GM18511 (cell line): ENCODE measurements around the gene ARMC8.

Source experiments
- ATAC-seq: cut with Tn5 transposase; IDR thresholded peaks from one replicate; pipeline ENCODE4 v1.9.1; 2021; ENCODE audit warnings: mild to moderate bottlenecking, moderate library complexity; ENCODE audit not compliant: unreplicated experiment

Gene ARMC8

DNA sequence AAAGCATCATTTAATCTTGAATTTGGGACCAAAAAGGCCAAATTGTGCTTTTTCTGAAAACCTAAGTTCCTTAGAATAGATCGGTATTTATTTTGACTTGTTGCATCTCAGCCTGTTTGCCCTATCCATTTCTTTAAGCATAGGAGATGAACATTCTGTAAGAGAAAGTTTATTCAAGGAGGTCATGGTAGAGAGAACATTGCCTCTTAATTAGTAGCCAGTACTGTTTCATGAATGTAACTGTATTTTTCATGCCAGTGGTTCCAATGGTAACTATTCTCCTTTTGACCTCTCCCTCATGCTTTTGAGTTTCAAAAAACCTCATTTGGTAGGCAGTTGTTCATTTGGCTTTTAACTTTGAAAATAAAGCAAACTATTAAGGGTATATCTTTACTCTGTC, 55.4 kb downstream of the ARMC8 start:
- ATAC-seq = no peak

DNA sequence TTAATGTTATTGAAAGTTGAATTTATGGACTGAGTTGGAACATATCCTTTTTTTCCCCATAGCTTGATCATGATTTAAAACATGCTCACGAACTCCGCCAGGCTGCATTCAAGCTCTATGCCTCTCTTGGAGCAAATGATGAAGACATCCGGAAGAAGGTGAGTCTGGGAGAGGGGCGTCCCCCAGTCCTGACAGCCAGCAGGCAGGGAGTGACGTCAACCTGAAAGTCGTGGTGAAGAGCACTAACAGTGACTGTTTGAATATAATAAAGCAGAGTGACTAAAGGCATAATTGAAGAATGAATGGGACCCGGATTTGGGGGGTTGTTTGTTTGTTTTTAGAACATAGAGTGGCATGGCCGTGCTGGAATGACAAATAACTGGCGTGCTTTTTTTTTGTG, 57.9 kb downstream of the ARMC8 start:
- no peak for ATAC-seq

DNA sequence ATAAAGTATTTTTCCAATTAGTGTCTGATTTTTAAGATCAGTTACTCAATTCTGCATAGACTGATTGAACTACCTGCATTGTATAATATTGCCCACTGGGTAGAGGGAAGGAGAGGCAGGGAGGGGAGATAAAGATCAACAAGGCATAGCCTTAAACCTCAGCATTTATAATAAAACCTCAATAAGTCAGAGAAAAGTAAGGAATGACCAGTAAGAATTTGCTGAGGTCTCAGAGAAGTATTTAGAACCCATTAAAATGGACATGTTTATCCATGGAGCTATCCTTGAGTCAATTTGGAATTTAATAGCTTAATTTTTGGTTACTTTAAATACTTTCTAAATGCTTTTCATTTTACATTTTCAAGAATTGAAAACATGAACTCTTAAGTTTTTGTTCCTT, 62.5 kb downstream of the ARMC8 start:
- ATAC-seq = no peak

DNA sequence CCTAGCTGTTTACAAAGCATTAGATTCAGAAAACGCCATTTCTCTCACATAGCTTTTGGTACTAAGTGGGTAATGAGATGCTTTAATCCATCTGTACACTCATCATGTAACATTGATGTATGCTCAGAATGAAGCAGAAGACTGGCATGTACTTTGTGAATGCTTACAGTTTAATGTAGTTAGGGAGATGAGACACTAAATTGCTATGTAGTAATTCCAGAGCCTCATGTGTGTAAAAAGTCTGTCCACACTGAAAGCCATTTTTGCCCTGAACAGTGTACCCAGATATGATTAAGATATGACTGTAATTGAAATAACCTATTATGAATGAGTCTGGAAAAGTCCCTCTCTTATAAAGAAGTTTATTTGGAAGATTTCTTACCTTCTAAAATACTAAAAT, 66.5 kb downstream of the ARMC8 start:
- no peak for ATAC-seq

DNA sequence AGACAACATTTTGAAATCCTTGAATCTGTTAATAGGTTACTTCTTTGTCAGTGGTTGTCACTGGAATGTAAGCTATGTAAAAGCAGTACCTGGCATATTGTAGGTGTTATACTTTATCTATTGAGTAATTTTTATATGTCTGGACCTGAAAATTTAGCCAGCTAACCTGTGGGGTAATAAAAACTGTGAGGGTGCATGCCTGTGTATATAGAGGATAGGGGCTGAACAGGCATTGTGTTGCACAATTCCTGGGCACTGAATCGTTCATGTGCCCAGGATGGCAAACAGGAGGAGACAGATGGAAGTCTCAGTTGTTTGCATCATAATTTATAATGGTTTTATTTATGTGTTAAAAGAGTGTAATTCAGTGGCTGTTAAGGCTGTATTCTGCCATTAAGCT, 67.1 kb downstream of the ARMC8 start:
- ATAC-seq = no peak

DNA sequence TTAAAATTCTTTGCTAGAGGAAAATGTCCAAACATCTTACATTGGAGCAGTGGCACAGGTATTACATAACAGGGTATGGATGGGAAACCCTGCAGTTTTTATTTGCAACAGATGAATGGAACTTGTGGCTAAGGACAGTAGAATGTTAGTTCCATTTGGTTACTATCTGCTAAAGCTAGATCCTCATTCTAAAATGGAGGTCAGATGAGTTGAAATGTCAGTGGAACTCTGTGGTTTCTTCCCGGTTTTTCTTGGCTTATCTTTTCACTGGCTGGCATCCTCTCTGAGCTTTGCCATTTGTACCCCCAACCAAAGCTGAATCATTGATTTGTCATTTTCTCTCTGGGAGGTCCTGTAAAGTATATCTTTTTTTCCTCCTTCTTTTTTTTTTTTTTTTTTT, 68.9 kb downstream of the ARMC8 start:
- no peak for ATAC-seq

DNA sequence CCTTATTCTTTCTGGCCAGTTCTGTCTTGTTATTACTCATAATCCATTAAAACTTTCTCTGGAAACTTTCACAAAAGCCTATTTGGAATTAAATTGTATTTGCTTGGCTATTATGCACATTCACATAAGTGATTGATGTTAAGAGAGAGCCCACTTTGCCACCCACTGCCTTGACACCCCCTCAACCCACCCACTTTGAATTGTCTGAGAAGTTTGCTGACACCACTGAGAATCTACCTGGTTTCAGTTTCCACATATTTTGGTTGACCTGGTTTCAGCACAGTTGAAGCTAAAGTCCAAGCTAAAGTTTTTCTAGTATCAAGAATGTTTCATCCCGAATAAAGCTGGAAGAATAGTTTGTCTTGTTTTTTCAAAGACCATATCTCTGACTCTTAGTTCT, 70.9 kb downstream of the ARMC8 start:
- no peak for ATAC-seq

DNA sequence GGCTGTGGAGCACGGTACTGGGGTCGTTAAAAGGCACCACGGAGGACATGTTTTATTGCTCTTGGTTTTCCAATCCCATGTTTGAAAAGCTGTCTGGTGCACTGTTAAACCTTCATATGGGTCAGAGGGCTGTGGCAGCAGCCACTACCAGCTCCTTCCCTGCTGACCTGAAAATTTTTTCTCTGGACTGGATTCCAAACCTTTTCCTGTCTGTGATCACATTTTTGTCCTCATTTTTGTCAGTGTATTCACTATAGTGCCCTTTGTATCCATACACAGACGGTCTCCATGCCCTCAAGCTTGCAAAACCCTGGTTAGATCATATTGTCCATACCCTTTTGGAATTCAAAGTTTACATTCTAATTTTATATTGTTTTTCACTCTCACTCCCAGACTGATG, 72.0 kb downstream of the ARMC8 start:
- ATAC-seq = no peak

DNA sequence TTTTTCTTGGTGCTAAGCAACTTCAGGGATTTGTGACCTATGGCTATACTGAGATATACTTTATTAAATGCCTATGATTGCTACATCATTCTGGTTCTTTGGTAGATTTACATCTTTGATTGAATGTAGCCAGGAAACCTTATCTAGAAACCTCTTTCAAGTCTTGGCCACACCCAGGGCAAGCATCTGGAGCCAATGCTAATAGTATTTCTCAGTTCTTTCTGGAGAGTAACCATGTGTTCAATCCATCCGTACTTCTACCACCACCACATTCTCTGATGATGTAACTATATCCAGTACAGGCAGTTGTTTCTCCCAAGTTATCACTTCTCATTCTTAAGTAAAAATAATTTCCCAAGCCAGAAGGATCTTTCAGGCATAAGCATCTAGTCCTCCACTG, 73.5 kb downstream of the ARMC8 start:
- no peak for ATAC-seq

DNA sequence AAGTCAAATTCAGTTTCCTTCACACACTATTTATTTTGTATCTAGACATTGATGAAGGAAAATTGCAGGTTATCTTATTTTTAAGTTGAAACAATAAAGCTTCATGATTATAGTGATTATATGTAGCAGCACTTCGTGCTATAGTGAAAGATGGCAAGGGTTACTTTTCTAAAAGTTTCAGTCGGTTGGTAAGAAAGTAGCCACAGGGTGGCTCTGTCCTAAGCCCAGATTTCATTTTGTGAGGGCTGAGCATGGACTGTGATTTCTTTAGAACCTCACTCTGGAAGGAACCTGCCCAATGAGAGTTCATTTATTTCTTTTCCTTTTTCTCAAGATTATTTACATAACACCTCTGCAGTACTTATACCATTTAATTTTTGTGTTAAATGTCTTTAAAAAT, 76.0 kb downstream of the ARMC8 start:
- no peak for ATAC-seq

DNA sequence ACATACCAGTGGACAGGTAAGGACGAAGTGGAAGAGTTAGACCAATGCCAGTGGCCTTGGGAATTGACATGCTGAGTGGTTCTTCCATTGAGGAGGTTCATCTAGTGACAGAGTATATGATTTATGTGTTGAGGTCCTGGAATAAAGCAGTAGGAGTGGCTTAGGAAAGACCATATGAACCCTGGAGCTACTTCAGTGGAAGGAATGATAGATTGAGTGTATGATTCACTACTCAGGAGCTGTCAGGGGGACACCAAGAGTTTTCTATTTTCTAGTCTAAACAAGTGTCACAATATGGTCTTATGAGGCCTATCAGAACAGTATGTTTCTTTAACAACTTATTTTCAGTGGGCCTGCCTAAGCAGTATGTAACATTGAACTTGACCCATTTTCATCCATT, 78.6 kb downstream of the ARMC8 start:
- ATAC-seq = no peak

DNA sequence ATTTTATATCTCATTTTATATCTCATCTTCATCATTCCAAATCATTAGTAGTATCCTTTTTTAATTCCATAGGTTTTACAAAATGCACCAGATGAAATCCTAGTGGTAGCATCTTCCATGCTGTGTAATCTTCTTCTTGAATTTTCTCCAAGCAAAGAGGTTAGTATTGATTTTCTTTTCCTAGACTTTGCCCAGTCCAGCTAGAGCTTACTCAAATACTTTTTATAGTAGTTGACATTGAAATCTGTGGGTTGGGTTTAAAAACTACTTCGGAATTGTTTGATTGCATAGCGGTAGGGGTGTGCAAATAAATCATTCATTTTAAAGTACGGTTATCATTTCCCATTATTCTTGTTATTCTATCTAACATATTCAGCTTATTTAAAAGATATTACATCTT, 80.0 kb downstream of the ARMC8 start:
- ATAC-seq = no peak

DNA sequence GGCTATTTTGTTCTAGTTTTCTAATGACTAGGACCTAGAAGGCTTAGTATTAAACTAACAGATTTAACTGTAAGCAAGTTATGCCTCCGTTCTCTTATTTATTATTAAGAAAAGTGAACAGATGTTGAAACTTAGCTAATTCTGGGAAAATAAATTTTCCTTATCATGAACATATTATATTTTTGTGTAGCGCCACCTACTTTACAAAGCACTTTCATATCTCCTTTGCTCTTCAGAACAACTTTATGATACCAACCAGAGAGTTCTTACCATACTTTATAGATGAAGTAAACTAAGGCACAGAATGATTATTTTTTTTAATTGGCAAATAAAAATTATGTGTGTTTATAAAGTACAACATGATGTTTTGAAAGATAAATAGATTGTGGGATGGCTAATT, 83.1 kb downstream of the ARMC8 start:
- ATAC-seq = no peak

DNA sequence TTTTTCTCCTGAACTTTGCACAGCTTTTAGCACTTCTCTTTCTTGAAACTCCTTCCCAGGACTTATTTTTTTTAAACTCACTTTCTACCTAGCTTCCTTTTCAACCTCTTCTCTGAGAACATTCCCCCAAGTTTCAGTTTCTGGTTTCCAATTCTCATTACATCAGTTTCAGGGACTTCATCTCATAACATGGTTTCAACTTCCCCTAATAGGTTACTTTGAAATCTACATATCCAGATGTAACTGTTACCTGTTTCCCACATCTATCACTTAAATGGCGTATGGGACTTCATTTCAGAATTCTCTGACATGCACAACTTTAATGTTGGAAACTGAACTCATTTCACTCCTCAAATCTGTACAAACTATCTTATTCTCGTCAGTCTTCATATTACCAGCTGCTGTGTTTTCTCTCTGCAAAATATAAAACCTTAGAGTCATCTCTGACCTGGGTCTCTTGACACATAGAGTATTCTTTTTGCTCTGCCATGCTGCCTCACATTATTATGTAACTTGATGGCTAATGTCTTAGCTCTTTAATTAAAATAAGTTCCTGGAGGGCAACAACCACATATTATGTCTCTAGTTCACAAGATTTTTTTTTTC, 84.2 kb downstream of the ARMC8 start:
- peak; percentile 57 for ATAC-seq

DNA sequence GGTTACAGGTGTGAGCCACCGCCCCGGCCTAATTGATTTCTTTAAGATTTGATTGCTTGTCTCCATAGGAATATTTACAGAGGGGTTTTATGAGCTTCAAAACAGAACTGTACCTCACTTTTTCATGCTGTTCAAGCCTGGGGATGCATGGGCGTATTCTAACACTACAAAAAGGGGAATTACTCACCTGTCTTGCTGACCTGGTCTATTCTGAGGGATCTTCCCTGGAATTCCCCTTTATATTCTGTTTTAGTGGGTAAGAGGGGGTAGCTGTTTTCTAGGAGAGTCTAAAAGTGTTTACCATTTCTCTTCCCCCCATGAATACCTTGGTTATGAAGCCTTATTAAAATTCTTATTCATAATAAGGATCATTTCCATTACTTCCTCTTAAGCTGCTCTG, 94.5 kb downstream of the ARMC8 start:
- no peak for ATAC-seq

DNA sequence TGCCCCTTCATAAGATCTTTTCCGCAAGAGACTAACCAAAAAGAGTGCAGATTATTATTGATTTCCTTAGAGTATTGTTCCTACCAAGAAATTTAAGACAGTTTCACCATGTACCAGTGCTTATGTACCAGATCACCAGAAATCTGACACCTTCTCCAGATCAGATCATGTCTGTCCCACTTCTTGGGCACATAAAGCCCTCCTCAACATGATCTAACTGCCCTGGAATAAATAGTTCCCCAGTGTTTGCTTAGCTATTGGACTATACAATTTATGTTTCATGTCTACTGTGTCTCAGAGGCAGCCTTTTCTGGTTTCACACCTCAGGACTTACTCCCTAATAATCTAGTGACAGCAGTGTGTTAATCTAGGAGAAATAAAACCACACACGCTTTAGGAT, 95.7 kb downstream of the ARMC8 start:
- no peak for ATAC-seq

DNA sequence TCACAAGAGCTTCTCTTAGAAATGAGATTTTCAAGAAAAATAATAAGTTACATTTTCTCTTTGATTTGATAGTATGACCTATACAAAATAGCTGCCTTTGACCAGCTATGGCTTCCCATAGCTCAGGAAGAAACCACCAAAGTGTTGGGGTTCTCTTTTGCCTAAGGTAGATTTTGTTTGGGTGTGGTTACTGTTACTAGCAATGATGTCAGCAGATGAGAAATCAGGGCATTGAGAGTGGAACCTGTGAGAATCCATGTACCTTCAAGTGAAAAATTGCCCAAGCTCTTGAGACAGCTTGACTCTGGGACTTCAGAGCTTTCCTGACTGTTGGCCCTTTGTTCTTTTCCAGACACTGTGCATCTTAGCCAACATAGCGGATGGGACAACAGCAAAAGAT, 97.0 kb downstream of the ARMC8 start:
- no peak for ATAC-seq

DNA sequence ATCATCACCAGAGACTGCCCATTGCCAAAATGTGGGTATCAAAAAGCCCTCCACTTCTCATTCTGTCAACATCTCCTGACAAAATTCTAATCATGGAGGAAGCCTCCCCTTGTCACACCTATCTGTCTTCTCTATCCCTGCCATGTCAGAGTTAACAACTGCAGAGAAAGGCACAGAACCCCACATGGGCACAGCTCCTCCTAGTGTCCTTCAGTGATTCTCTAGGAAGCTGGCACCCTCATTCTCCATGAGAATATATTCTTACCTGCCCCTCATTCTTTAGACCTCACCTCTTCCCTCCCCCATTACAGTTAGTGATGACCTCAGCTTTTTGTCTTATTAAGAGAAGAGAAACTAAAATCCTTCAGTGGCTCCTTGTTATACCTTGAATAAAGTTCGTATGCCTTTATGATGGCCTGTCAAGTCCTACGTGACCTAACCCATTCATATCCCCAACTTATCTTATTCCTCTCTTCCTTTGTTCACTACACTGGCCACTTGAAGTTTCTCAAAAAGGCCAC, 97.9 kb downstream of the ARMC8 start:
- ATAC-seq = no peak

DNA sequence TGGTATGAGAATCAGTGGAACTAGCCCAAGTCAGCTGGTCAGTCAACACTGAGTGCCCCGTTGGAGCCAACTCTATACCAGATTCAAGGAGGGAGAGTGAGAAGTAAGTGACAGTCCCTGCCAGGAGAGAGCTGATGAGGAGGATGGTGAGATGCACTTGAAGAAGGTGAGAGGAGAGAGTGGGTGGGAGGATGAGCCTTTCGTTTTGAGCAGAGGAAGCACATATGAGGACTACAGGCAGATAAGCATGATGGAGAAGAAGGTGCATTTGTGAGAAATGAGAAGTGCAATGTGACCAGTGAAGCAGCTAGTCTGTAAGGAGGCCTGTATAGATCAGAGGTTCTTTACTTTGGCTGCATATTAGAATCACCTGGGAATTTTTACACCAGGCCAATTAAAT, 102.2 kb downstream of the ARMC8 start:
- ATAC-seq = no peak

DNA sequence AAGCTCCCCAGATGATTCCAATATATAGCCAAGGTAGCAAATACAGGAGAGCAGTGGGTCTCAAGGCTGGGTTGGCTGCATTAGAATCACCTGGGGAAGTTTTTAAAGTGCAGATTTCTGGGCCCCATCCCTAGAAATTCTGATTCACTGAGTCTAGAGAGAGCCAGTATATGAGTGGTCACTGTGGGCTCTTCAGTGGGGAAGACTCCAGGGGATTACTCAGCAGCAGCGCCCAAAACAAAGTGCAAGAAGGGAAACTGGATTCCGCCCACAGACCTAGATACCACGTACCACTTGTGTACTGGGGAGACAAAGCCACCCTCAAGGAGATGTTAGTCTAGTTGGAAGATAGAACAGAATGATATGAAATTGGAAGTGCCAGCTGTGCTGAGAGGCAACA, 102.6 kb downstream of the ARMC8 start:
- no peak for ATAC-seq

DNA sequence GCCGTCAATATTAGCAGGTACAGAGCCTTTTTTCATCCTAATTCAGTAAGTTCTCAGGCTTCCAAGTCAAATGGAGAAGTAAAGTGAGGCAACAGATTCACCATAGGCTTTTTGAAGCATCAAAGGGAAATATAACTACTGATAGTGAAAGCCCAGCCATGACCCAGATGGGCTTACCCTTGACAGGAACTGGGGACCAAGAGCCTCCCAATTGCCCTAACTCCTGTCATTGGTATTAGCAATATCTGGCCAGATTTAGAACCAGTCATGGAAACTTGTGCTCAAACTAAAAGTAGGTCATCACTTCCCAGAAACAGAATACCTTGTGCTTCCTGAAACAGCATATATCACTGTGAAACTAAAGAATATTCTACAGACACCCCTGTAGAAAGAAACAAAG, 109.5 kb downstream of the ARMC8 start:
- no peak for ATAC-seq

DNA sequence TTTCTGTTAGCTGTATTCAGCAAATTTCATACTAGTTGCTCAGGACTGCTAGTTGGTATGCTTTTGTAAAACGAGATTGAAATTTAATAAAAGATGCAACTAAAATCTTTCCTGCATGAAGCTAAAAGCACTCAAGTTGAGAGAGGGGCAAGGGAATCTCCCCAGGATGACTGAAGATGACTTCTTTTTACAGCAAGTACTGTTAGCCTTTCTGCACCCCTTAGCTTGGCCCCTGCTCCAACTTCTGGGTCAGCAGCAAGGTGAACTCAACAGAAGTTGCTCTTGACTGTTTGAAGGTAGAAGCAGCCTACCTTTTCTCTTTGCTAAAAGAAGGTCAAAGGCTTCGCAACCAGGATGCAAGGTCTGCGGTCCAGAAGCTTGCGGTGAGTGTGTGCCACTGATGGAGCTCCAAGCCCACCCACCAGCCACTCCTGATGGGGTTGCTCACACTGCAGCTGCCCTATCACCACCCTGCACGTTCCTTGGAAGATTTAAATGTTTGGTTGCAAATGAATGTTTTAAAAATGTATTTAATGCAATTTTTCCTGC, 110.0 kb downstream of the ARMC8 start:
- no peak for ATAC-seq

DNA sequence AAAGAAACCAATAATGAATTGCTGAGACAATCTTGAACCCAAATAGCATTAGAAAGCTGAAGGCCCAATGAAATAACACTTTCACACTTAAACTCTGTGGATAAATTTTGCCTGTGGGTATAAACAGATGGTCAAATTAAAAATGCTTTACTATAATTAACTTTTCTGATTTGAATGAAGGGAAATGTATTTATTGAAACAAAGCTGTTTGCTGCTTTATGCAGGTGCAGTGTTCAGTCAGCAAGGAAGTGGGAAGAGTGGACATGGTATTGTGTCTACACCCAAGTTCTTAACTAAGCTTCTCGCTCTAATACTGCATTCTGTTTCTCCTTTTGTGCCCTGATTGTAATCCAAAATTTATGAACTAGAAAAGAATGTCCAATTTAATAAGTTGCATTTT, 110.8 kb downstream of the ARMC8 start:
- no peak for ATAC-seq
